SJSA1 (cell line): ENCODE results near the gene KLF12. TPM values are rescaled to one million over a fixed set of nuclear protein-coding genes. Genes with fewer than 3 reads are reported as not detected.
A peak's percentile ranks its signal among the peaks of the same experiment; 100 is the strongest.

Source experiments
- DNase-seq, 2 experiments: peaks; one replicate each; pipeline ENCODE4 v3.0.0-alpha.2; 2015 to 2020; ENCODE audit warnings: low spot score in 2 of 2, low read depth in 1 of 2
- H3K27ac ChIP-seq: fragments of 250-450 bp; sonication (Bioruptor Pico); 2 replicates; pipeline ENCODE4 v1.5.1; 2020; ENCODE audit warnings: mild to moderate bottlenecking, moderate library complexity
- H3K27me3 ChIP-seq: fragments of 250-450 bp; sonication (Bioruptor Pico); replicated peaks from 2 replicates; pipeline ENCODE4 v1.5.1; 2020; ENCODE audit warnings: mild to moderate bottlenecking, moderate library complexity
- H3K36me3 ChIP-seq: fragments of 250-450 bp; sonication (Bioruptor Pico); 2 replicates; pipeline ENCODE4 v1.5.1; 2020; ENCODE audit warnings: mild to moderate bottlenecking
- H3K4me1 ChIP-seq: fragments of 250-450 bp; sonication (Bioruptor Pico); replicated peaks from 2 replicates; pipeline ENCODE4 v1.6.1; 2021; ENCODE audit warnings: mild to moderate bottlenecking
- H3K4me3 ChIP-seq: fragments of 250-450 bp; sonication (Bioruptor Pico); 2 replicates; pipeline ENCODE4 v1.5.1; 2020; ENCODE audit warnings: mild to moderate bottlenecking
- H3K9me3 ChIP-seq: fragments of 250-450 bp; sonication (Bioruptor Pico); replicated peaks from 2 replicates; pipeline ENCODE4 v1.5.1; 2020; ENCODE audit warnings: mild to moderate bottlenecking
- total RNA-seq: library from RNA; depleted of rRNA; stranded (reverse); fragments of >200 nt; shearing (Covaris generic); gene quantifications from 2 replicates; pipeline ENCODE4 v1.2.3, GENCODE V29; 2014

Gene KLF12
- total RNA-seq, 1 experiment from 2014 or later = 8.8 TPM

DNA sequence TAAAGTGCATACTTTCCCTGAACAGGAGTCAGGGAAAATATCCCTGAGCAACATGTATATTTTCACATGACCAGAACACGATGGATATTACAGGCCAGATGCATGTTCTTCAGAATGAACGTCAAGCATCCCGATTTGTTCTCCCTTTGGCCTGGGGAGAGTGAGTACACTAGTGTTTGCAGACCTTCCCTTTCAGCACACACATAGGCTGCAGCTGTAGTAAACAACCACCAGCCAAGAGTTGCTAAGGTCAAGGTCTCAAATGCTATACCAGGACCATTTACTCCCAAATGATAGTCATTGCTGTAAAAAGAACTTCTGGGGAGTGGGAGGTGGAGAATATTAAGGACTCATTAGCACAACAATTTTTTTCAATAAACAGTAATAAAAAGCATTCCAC lies 3.0 kb downstream of the KLF12 start:
- Histone ChIP-seq H3K4me3 (no peak overlapping the region), H3K4me1 (peaks cover 43% of the 10 kb centered on the region), H3K27ac (no peak overlapping the region), H3K36me3 (peaks cover 6% of the 10 kb centered on the region; the same call in 1 of the 2 replicates), H3K27me3 (no peaks in the 10 kb centered on the region), H3K9me3 (no peaks in the 10 kb centered on the region)
- peak in 1 of 2 experiments; percentile 12 for DNase-seq

DNA sequence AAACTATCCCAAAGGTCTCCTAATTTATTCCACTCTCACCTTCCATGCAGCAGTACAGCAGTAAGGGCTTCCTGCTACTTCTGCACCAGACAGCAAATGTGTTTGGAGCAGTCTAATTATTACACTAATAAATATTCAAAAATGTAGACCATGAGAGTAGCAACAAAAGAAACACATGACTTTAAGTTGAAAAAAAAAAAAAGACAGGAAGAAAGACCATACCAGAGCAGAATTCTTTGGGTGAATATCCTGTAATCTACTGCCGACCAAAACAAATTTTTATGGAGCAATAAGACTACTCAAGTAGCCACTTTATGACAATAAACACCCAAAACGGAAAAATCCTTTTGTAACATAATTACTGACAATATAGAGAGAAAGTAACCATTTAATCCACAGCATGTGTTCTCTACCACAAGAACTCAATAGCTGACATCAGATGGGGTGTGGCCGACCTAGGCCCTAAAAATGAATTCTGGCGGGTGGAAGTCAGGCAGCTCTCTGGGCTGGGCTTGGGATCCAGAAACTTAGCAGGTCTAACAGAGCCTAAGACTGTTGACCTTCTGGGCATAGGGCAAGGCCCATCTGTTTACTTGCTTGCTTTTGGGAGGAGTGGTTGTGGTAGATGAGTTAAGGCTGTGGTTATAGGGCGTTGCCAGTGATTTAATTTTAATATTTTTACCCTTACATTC lies 4.6 kb downstream of the KLF12 start:
- Histone ChIP-seq H3K27ac (no peak overlapping the region), H3K36me3 (0 out of 2 replicates have a peak, but pooled peaks cover 1% of the 10 kb centered on the region), H3K4me1 (peaks cover 39% of the 10 kb centered on the region), H3K27me3 (no peaks in the 10 kb centered on the region), H3K9me3 (no peaks in the 10 kb centered on the region), H3K4me3 (no peak overlapping the region)
- DNase-seq = peak in 1 of 2 experiments; percentile 6

DNA sequence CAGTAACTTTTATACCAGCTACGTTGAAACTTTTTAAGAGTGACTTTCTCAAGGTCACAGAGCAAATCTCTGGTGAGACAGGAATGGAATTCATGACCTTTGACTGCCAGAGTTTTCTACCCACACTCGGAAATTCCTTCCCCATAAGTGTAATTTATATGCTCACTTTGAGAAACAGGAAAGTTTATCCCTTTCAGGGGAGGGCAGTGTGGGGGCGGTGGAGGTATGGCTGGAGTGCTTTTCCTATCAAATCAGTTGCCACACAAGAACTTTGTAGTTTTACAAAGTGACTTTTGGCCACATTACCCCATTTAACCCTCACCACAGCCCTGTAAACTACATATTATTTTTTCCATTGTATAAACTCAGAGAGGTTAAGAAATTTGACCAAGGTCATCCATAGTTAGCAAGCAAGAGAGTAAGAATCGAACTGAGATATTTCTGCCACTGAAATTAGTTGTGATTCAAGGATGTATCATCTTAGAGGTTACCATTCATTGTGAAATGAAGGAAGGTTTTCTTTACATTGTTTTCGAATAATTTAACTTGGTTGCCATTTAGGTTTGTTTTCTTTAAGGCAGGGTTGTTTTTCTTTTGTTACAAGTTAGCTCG lies 5.9 kb downstream of the KLF12 start:
- Histone ChIP-seq H3K4me3 (no peak overlapping the region), H3K9me3 (no peaks in the 10 kb centered on the region), H3K36me3 (no peaks in the 10 kb centered on the region), H3K27me3 (no peaks in the 10 kb centered on the region), H3K27ac (no peak overlapping the region), H3K4me1 (peaks cover 39% of the 10 kb centered on the region)
- DNase-seq = no peak

DNA sequence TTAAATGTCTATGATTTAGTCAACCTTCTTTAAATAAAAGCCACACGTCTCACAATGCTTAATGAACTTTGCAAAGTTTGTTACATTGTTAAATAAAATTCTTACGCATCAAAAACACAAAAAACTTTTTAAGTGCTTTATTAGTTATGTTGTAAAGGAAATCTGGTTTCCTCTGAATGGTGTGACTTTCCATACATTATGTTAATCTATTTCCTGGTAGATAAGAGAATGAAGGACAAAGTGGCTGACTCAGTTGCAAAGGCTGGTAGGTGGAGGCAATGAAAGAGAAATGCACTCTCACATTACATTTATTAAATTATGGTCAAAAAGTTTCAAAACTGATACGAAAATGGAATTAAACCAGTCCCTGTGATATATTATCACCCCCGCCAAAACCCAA lies 15.9 kb downstream of the KLF12 start:
- H3K27me3 ChIP-seq = no peaks in the 10 kb centered on the region
- DNase-seq = no peak
- H3K9me3 ChIP-seq = no peaks in the 10 kb centered on the region
- no peaks in the 10 kb centered on the region for H3K36me3 ChIP-seq
- no peak overlapping the region for H3K4me3 ChIP-seq
- no peak overlapping the region for H3K27ac ChIP-seq
- peaks cover 26% of the 10 kb centered on the region for H3K4me1 ChIP-seq

DNA sequence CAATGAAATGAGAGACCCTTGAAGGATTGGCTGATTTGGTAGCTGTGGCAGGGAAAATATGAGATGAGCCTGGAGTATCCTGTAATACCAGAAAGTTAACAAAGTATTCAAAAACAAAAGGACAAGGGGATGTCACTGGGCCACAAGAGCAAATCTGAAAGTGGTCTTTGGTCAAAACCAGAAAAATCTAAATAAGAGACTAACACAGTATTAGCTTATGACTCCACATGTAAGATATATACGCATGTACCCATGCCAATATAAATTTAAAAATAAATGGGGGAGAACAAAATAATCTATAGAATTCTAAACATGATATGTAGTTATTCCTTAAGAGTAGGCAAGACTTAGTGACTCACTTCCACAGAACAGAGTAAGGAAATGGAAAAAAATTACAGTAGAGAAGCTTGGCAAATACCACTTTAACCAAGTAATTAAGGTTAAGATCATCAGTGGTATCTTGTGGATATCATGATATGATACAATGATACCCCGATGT lies 16.9 kb downstream of the KLF12 start:
- Histone ChIP-seq H3K9me3 (no peaks in the 10 kb centered on the region), H3K27me3 (no peaks in the 10 kb centered on the region), H3K27ac (no peak overlapping the region), H3K36me3 (no peaks in the 10 kb centered on the region), H3K4me3 (no peak overlapping the region), H3K4me1 (peaks cover 27% of the 10 kb centered on the region)
- no peak for DNase-seq

DNA sequence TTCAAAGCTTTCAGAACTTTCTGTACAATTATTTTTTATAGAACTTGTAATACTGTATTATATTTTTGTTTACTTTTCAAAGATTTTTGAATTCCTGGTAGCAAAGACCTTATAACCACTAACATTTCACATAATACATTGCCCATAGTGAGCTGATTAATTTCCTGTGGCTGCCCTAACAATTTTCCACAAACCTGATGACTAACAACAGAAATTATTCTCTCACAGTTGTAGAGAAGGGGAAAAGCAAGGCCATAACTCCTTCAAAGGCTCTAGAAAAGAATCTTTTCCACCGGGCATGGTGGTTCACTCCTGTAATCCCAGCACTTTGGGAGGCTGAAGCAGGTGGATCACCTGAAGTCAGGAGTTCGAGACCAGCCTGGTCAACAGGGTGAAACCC lies 19.1 kb downstream of the KLF12 start:
- Histone ChIP-seq H3K27ac (peak overlapping the region; percentile 86), H3K4me1 (peaks cover 27% of the 10 kb centered on the region), H3K9me3 (no peaks in the 10 kb centered on the region), H3K4me3 (no peak overlapping the region), H3K27me3 (no peaks in the 10 kb centered on the region), H3K36me3 (no peaks in the 10 kb centered on the region)
- peak in 1 of 2 experiments; percentile 38 for DNase-seq

DNA sequence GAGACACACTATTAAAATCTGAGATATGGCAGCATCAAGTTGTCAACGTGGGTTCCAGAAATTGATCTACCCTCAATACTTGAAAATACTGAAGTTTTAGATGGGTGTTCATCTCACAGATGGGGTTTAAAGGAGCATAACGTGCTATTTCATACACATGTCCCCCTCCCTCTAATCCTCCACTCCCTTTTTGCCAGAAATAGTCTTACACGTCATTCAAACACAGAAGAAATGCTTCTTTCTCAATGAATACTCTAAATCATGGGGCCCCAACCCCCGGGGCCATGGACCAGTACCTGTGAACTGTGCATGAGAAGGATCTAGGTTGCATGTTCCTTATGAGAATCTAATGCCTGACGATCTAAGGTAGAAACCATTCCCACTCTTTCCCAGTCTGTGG lies 19.6 kb downstream of the KLF12 start:
- Histone ChIP-seq H3K4me1 (peaks cover 27% of the 10 kb centered on the region), H3K27me3 (no peaks in the 10 kb centered on the region), H3K9me3 (no peaks in the 10 kb centered on the region), H3K27ac (peak overlapping the region; percentile 86), H3K4me3 (no peak overlapping the region), H3K36me3 (no peaks in the 10 kb centered on the region)
- DNase-seq = peak in 1 of 2 experiments; percentile 31

DNA sequence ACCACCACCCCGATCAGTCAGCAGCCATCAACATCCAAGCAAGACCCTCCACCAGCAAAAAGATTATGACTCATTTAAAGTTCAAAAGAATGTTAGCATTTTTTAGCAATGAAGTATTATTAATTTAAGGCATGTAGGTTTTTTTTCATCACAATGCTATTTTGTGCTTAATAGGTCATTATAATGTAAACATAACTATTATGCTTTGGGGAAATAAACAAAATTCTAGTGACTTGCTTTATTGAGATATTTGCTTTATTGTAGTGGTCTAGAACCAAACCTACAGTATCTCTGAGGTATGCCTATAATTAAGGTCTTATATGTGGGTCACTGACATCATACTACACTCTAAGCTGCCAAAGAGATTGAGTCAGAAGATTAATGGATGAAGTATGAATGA lies 20.0 kb downstream of the KLF12 start:
- peak overlapping the region; percentile 86 for H3K27ac ChIP-seq
- no peaks in the 10 kb centered on the region for H3K9me3 ChIP-seq
- H3K4me3 ChIP-seq = no peak overlapping the region
- DNase-seq = peak in 1 of 2 experiments; percentile 57
- no peaks in the 10 kb centered on the region for H3K36me3 ChIP-seq
- peaks cover 27% of the 10 kb centered on the region for H3K4me1 ChIP-seq
- no peaks in the 10 kb centered on the region for H3K27me3 ChIP-seq

DNA sequence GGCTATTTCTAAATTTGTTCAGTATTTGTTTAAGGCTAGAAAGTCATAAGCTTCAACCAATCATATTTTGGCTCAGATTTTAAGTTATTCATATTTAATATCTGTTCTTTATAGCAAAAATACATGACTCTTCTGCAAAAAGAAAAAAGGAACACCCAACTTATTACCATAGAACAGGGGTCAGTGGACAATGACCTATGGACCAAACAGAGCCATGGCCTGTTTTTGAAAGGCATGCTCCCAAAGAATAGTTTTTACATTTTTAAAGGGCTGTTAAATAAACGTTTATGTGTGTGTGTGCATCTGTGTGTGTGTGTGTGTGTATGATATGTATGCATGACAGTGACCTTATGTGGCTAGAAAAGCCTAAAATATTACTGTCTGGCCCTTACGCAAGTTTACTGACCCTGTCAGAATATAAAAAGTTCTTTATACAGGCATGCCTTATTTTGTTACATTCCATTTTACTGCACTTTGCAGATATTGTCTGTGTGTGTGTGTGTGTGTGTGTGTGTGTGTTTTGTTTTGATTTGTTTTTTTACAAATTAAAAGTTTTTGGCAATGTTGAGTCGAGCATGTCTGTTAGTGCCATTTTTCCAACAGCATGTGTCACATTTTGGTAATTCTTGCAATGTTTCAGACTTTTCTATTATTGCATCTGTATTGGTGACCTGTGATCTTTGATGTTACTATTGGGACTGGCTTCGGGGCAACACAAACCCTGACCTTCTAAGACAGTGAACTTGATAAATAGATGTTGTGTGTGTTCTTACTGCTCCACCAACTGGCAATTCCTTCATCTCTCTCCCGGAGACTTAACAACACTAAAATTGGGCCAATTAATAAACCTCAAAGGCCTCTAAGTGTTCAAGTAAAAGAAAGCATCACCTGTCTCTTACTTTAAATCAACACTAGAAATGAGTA lies 22.0 kb downstream of the KLF12 start:
- H3K4me3 ChIP-seq = no peak overlapping the region
- no peaks in the 10 kb centered on the region for H3K36me3 ChIP-seq
- peaks cover 27% of the 10 kb centered on the region for H3K4me1 ChIP-seq
- no peaks in the 10 kb centered on the region for H3K9me3 ChIP-seq
- no peak overlapping the region for H3K27ac ChIP-seq
- H3K27me3 ChIP-seq = no peaks in the 10 kb centered on the region
- no peak for DNase-seq

DNA sequence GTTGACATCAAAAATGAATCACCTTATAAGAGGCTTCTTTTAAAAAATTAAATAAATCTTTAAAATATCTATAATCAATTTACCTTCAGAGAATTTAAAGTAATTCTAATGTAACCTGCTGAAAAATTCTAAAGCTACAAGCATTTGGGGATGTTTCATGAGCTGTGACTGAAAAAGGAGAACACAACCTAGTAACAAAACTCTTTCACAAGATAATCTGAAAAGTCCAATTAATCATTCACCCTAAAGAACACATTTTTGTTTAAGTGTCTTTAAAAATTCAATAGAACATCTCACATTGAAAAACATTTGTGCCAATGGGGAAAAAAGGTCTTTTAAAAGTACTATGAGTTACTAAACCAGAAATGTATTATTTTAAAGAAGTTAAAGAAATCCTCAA lies 22.8 kb downstream of the KLF12 start:
- H3K27ac ChIP-seq = no peak overlapping the region
- H3K9me3 ChIP-seq = no peaks in the 10 kb centered on the region
- H3K36me3 ChIP-seq = no peaks in the 10 kb centered on the region
- peaks cover 27% of the 10 kb centered on the region for H3K4me1 ChIP-seq
- no peak overlapping the region for H3K4me3 ChIP-seq
- no peak for DNase-seq
- no peaks in the 10 kb centered on the region for H3K27me3 ChIP-seq

DNA sequence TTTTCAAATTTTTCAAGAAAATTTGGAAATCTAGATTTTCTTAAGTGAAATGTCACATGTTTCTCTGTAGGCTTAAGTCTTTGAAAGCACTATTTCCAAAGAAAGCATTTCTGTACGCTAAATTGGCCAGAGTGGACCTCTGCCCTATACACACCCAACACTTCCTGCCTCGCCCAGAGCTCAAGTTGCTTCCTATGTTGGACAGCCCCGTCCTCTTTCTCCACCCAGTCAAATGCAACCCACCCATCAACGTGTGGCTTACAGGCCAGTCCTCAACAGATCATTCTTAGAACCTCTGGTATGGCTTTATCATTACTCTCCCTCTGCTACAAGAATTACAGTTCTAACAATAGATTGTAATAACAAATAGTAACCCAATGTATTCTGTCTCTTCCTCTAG lies 24.2 kb downstream of the KLF12 start:
- H3K4me3 ChIP-seq = no peak overlapping the region
- no peak for DNase-seq
- H3K27ac ChIP-seq = no peak overlapping the region
- no peaks in the 10 kb centered on the region for H3K9me3 ChIP-seq
- H3K4me1 ChIP-seq = peaks cover 18% of the 10 kb centered on the region
- no peaks in the 10 kb centered on the region for H3K27me3 ChIP-seq
- H3K36me3 ChIP-seq = no peaks in the 10 kb centered on the region

DNA sequence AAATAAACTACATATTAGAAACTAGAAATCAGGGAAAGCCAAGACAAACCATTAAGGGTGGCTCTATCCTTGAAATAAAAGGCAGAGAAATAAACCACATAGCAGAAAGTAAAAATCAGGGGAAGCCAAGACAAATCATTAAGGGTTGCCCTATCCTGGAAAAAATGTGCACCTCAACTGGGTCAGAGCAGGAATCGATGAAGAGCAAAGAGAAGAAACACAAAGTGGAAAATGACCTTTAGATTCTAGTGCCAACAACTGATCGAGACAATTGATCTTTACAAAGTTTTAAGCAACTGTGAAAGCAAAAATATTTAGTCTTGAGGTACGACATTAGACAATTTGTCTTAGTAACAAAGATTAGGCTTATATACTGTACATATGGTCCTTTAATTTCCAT lies 26.6 kb downstream of the KLF12 start:
- Histone ChIP-seq H3K4me1 (peaks cover 10% of the 10 kb centered on the region), H3K27me3 (no peaks in the 10 kb centered on the region), H3K36me3 (no peaks in the 10 kb centered on the region), H3K4me3 (no peak overlapping the region), H3K27ac (no peak overlapping the region), H3K9me3 (no peaks in the 10 kb centered on the region)
- no peak for DNase-seq

DNA sequence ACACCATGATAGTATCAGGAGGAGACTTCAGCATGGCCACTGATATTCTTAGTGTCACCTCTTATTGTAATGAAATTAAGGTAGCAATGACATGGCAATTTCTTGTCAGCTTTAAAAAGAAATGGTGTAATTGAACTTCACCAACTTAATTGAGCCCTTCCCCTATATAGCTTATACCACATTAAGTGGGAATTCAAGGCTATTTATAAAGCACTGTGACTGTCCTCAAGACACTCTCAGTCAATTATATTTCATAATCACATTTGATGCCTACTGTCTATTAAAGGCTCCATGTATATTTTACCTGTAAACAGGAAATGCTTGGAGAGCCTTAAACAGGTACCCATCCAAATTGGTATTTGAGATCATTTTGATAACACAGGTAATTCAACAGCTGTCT lies 28.3 kb downstream of the KLF12 start:
- Histone ChIP-seq H3K27ac (no peak overlapping the region), H3K27me3 (no peaks in the 10 kb centered on the region), H3K4me1 (peaks cover 10% of the 10 kb centered on the region), H3K4me3 (no peak overlapping the region), H3K36me3 (no peaks in the 10 kb centered on the region), H3K9me3 (no peaks in the 10 kb centered on the region)
- no peak for DNase-seq
